GM12891 (cell line): ENCODE measurements around the gene MUSTN1.

ENCODE experiments used
- DNase-seq: peaks from one replicate; pipeline ENCODE4 v3.0.0; 2011; ENCODE audit warnings: low spot score; ENCODE audit not compliant: insufficient read length
- FAIRE-seq: peaks from 2 replicates; lab custom pipeline; 2011; peaks lifted over from hg19 to GRCh38; lab: Jason Lieb, UNC
- PAX5 ChIP-seq: IDR thresholded peaks from 2 replicates; pipeline ENCODE4 v1.6.1; 2011; ENCODE audit warnings: low read length, moderate library complexity, mild to moderate bottlenecking; ENCODE audit not compliant: insufficient read depth, severe bottlenecking
- POLR2A ChIP-seq: IDR thresholded peaks from 2 replicates; pipeline ENCODE4 v1.6.1; 2011; ENCODE audit warnings: low read depth, low read length, control low read depth
- POLR2AphosphoS5 ChIP-seq: IDR thresholded peaks from 2 replicates; pipeline ENCODE4 v1.6.1; 2011; ENCODE audit warnings: low read depth, low read length, control low read depth
- POU2F2 ChIP-seq: IDR thresholded peaks from 2 replicates; pipeline ENCODE4 v1.6.1; 2011; ENCODE audit warnings: low read depth, mild to moderate bottlenecking, control low read depth, low read length, moderate library complexity
- SPI1 ChIP-seq: IDR thresholded peaks from 2 replicates; pipeline ENCODE4 v1.6.1; 2011; ENCODE audit warnings: low read depth, low read length, control low read depth
- TAF1 ChIP-seq: IDR thresholded peaks from 2 replicates; pipeline ENCODE4 v1.6.1; 2011; ENCODE audit warnings: low read depth, low read length, control low read depth

The MUSTN1 gene

GRCh38 chr3:52790741-52791140 is 44.1 kb downstream of the MUSTN1 start:
- TF ChIP-seq POLR2AphosphoS5, result no peak
- TF ChIP-seq PAX5, result no peak
- TF ChIP-seq SPI1, result no peak
- TF ChIP-seq POLR2A, result no peak
- TF ChIP-seq POU2F2, result no peak
- TF ChIP-seq TAF1, result no peak
- no peak for DNase-seq
- FAIRE-seq, result no peak

- DNase-seq, result no peak
- TF ChIP-seq POLR2A, result no peak
- no peak for TF ChIP-seq POU2F2
- TF ChIP-seq POLR2AphosphoS5, result no peak
- no peak for TF ChIP-seq PAX5
- TF ChIP-seq TAF1, result no peak
- no peak for TF ChIP-seq SPI1
- FAIRE-seq, result no peak
Measured at GRCh38 chr3:52790337-52790736, 44.5 kb downstream of the MUSTN1 start.

GRCh38 chr3:52789746-52790040 is 45.1 kb downstream of the MUSTN1 start:
- no peak for FAIRE-seq

GRCh38 chr3:52788890-52789745 is 45.7 kb downstream of the MUSTN1 start:
- no peak for TF ChIP-seq SPI1
- no peak for TF ChIP-seq PAX5
- TF ChIP-seq TAF1, result no peak
- DNase-seq (no peak), FAIRE-seq (no peak)

More at GRCh38 chr3:52789746-52790040, 45.1 kb downstream of the MUSTN1 start:
- no peak for DNase-seq
- TF ChIP-seq POLR2AphosphoS5, result no peak
- TF ChIP-seq SPI1, result no peak
- TF ChIP-seq POLR2A, result no peak

- TF ChIP-seq SPI1 (no peak), POLR2AphosphoS5 (no peak), PAX5 (no peak)
- no peak for DNase-seq
- no peak for FAIRE-seq
Measured at GRCh38 chr3:52787672-52788625, 46.9 kb downstream of the MUSTN1 start.

GRCh38 chr3:52787246-52787645 is 47.6 kb downstream of the MUSTN1 start:
- no peak for DNase-seq
- TF ChIP-seq TAF1, result no peak
- TF ChIP-seq POLR2A, result no peak
- TF ChIP-seq POU2F2, result no peak
- TF ChIP-seq SPI1, result no peak
- TF ChIP-seq POLR2AphosphoS5, result no peak
- no peak for TF ChIP-seq PAX5
- no peak for FAIRE-seq

- DNase-seq (no peak), FAIRE-seq (no peak)
- no peak for TF ChIP-seq TAF1
- no peak for TF ChIP-seq POLR2A
Measured at GRCh38 chr3:52786330-52787215, 48.2 kb downstream of the MUSTN1 start.

GRCh38 chr3:52784931-52785590 is 49.8 kb downstream of the MUSTN1 start:
- DNase-seq (no peak), FAIRE-seq (no peak)
- TF ChIP-seq POLR2A (no peak), POU2F2 (no peak), SPI1 (no peak), TAF1 (no peak), POLR2AphosphoS5 (no peak), PAX5 (no peak)
